HEK293 (cell line): Measurements from ENCODE around the gene RBM20.

Experiments used
- MZF1 ChIP-seq: fragments of 450-650 bp; formaldehyde crosslinking; IDR thresholded peaks from 2 replicates; pipeline ENCODE4 v1.5.1; 2017; ENCODE audit warnings: missing biosample characterization, missing genetic modification characterization, borderline replicate concordance
- YY1 ChIP-seq: fragments of 450-650 bp; formaldehyde crosslinking; IDR thresholded peaks from 2 replicates; pipeline ENCODE4 v1.5.1; 2018; ENCODE audit warnings: missing biosample characterization, missing genetic modification characterization
- ZNF274 ChIP-seq, 2 experiments: fragments of 200-500 bp in 1 of 2; fragments of 450-650 bp in 1 of 2; sonication (Bioruptor generic) in 1 of 2; formaldehyde crosslinking in 1 of 2; IDR thresholded peaks; 2 replicates each; pipeline versions ENCODE4 v1.5.1 to v1.6.1; 2014 to 2016; ENCODE audit warnings: borderline replicate concordance in 1 of 2, inconsistent platforms in 1 of 2, low read length in 1 of 2, missing biosample characterization in 1 of 2, missing genetic modification characterization in 1 of 2
- ZNF302 ChIP-seq: fragments of 450-650 bp; formaldehyde crosslinking; IDR thresholded peaks from 2 replicates; pipeline ENCODE4 v1.5.1; 2016; ENCODE audit warnings: missing biosample characterization, missing genetic modification characterization, low read depth
- ZNF501 ChIP-seq: fragments of 450-650 bp; formaldehyde crosslinking; IDR thresholded peaks from 2 replicates; pipeline ENCODE4 v1.5.1; 2016; ENCODE audit warnings: missing biosample characterization, missing genetic modification characterization
- ZNF596 ChIP-seq: fragments of 450-650 bp; IDR thresholded peaks from 2 replicates; pipeline ENCODE4 v1.5.0; 2018; ENCODE audit warnings: missing biosample characterization, mild to moderate bottlenecking, missing genetic modification characterization, moderate library complexity
- ZNF623 ChIP-seq: fragments of 450-650 bp; formaldehyde crosslinking; IDR thresholded peaks from 2 replicates; pipeline ENCODE4 v1.5.1; 2016; ENCODE audit warnings: missing biosample characterization, missing genetic modification characterization
- ZNF629 ChIP-seq: fragments of 450-650 bp; formaldehyde crosslinking; IDR thresholded peaks from 2 replicates; pipeline ENCODE4 v1.5.1; 2017; ENCODE audit warnings: missing biosample characterization, missing genetic modification characterization
- ZNF747 ChIP-seq: fragments of 450-650 bp; formaldehyde crosslinking; IDR thresholded peaks from 2 replicates; pipeline ENCODE4 v1.5.1; 2016; ENCODE audit warnings: missing biosample characterization, missing genetic modification characterization
- TF ChIP-seq, protein P1 (sequence below): fragments of 450-650 bp; formaldehyde crosslinking; IDR thresholded peaks from 2 replicates; pipeline ENCODE4 v1.5.1; 2016; ENCODE audit warnings: missing biosample characterization, missing genetic modification characterization
- TF ChIP-seq, protein P2 (sequence below): fragments of 450-650 bp; formaldehyde crosslinking; IDR thresholded peaks from 2 replicates; pipeline ENCODE4 v1.5.1; 2016; ENCODE audit warnings: missing biosample characterization, missing genetic modification characterization
- TF ChIP-seq, protein P3 (sequence below): fragments of 450-650 bp; formaldehyde crosslinking; conservative IDR thresholded peaks from 2 replicates; pipeline ENCODE4 v1.5.1; 2016; ENCODE audit warnings: low read depth, missing biosample characterization, missing genetic modification characterization
- TF ChIP-seq, protein P4 (sequence below): fragments of 450-650 bp; formaldehyde crosslinking; IDR thresholded peaks from 2 replicates; pipeline ENCODE4 v1.5.1; 2016; ENCODE audit warnings: missing biosample characterization, missing genetic modification characterization
- TF ChIP-seq, protein P5 (sequence below): fragments of 450-650 bp; formaldehyde crosslinking; IDR thresholded peaks from 2 replicates; pipeline ENCODE4 v1.5.1; 2017; ENCODE audit warnings: missing biosample characterization, mild to moderate bottlenecking, missing genetic modification characterization, moderate library complexity

DNA sequence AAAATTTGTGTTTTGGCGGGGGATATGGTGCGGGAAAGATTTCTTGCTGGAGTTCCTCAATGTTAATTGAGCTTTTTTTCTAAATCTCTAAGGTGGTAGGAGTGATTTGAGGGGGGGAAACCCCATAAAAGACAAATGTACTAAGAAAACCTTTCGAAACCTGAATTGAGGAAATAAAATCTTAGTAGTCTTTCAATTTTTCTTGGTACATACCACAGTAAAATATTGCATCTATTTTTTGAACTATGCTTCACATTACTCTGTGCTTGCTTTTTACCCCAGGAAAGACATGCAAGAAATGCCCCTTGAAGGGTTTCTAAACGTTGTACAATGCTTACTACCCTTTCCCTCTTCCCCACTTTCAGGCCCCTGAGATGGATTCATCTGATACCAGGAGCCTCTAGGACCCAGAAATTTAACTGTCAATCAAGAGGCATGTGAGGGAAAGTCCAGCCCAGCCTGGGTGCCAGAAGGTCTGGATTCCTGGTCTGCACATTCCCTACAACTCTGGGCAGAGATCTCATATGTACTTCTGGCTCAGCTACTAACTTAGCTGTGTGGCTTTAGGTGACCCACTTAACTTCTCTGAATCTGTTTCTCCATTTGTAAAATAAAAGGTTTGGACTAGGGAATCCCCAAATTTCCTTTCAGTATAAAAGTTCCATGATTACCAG lies 221.8 kb downstream of the RBM20 start:
- no peak for TF ChIP-seq ZNF274 (IDR thresholded peaks at IDR 0.05; ENCODE audit: low read length)
- TF ChIP-seq ZNF274 (tag by site-specific recombination; IDR thresholded peaks at IDR 0.05; ENCODE audit: borderline replicate concordance), result no peak
- TF ChIP-seq ZNF629, result no peak
- TF ChIP-seq, protein P1, sequence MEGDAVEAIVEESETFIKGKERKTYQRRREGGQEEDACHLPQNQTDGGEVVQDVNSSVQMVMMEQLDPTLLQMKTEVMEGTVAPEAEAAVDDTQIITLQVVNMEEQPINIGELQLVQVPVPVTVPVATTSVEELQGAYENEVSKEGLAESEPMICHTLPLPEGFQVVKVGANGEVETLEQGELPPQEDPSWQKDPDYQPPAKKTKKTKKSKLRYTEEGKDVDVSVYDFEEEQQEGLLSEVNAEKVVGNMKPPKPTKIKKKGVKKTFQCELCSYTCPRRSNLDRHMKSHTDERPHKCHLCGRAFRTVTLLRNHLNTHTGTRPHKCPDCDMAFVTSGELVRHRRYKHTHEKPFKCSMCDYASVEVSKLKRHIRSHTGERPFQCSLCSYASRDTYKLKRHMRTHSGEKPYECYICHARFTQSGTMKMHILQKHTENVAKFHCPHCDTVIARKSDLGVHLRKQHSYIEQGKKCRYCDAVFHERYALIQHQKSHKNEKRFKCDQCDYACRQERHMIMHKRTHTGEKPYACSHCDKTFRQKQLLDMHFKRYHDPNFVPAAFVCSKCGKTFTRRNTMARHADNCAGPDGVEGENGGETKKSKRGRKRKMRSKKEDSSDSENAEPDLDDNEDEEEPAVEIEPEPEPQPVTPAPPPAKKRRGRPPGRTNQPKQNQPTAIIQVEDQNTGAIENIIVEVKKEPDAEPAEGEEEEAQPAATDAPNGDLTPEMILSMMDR, result no peak
- TF ChIP-seq ZNF501 (tag by site-specific recombination), result no peak
- TF ChIP-seq, protein P2, sequence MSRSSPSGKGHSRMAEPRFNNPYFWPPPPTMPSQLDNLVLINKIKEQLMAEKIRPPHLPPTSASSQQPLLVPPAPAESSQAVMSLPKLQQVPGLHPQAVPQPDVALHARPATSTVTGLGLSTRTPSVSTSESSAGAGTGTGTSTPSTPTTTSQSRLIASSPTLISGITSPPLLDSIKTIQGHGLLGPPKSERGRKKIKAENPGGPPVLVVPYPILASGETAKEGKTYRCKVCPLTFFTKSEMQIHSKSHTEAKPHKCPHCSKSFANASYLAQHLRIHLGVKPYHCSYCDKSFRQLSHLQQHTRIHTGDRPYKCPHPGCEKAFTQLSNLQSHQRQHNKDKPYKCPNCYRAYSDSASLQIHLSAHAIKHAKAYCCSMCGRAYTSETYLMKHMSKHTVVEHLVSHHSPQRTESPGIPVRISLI (tag by site-specific recombination), result no peak
- TF ChIP-seq, protein P3, sequence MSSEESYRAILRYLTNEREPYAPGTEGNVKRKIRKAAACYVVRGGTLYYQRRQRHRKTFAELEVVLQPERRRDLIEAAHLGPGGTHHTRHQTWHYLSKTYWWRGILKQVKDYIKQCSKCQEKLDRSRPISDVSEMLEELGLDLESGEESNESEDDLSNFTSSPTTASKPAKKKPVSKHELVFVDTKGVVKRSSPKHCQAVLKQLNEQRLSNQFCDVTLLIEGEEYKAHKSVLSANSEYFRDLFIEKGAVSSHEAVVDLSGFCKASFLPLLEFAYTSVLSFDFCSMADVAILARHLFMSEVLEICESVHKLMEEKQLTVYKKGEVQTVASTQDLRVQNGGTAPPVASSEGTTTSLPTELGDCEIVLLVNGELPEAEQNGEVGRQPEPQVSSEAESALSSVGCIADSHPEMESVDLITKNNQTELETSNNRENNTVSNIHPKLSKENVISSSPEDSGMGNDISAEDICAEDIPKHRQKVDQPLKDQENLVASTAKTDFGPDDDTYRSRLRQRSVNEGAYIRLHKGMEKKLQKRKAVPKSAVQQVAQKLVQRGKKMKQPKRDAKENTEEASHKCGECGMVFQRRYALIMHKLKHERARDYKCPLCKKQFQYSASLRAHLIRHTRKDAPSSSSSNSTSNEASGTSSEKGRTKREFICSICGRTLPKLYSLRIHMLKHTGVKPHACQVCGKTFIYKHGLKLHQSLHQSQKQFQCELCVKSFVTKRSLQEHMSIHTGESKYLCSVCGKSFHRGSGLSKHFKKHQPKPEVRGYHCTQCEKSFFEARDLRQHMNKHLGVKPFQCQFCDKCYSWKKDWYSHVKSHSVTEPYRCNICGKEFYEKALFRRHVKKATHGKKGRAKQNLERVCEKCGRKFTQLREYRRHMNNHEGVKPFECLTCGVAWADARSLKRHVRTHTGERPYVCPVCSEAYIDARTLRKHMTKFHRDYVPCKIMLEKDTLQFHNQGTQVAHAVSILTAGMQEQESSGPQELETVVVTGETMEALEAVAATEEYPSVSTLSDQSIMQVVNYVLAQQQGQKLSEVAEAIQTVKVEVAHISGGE (tag by site-specific recombination), result no peak
- no peak for TF ChIP-seq ZNF302 (tag by site-specific recombination)
- no peak for TF ChIP-seq YY1 (tag by site-specific recombination)
- no peak for TF ChIP-seq ZNF596 (tag by site-specific recombination)
- no peak for TF ChIP-seq ZNF747 (tag by site-specific recombination)
- TF ChIP-seq, protein P4, sequence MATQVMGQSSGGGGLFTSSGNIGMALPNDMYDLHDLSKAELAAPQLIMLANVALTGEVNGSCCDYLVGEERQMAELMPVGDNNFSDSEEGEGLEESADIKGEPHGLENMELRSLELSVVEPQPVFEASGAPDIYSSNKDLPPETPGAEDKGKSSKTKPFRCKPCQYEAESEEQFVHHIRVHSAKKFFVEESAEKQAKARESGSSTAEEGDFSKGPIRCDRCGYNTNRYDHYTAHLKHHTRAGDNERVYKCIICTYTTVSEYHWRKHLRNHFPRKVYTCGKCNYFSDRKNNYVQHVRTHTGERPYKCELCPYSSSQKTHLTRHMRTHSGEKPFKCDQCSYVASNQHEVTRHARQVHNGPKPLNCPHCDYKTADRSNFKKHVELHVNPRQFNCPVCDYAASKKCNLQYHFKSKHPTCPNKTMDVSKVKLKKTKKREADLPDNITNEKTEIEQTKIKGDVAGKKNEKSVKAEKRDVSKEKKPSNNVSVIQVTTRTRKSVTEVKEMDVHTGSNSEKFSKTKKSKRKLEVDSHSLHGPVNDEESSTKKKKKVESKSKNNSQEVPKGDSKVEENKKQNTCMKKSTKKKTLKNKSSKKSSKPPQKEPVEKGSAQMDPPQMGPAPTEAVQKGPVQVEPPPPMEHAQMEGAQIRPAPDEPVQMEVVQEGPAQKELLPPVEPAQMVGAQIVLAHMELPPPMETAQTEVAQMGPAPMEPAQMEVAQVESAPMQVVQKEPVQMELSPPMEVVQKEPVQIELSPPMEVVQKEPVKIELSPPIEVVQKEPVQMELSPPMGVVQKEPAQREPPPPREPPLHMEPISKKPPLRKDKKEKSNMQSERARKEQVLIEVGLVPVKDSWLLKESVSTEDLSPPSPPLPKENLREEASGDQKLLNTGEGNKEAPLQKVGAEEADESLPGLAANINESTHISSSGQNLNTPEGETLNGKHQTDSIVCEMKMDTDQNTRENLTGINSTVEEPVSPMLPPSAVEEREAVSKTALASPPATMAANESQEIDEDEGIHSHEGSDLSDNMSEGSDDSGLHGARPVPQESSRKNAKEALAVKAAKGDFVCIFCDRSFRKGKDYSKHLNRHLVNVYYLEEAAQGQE, result no peak
- TF ChIP-seq ZNF623 (tag by site-specific recombination), result no peak
- no peak for TF ChIP-seq MZF1 (tag by site-specific recombination)
- TF ChIP-seq, protein P5, sequence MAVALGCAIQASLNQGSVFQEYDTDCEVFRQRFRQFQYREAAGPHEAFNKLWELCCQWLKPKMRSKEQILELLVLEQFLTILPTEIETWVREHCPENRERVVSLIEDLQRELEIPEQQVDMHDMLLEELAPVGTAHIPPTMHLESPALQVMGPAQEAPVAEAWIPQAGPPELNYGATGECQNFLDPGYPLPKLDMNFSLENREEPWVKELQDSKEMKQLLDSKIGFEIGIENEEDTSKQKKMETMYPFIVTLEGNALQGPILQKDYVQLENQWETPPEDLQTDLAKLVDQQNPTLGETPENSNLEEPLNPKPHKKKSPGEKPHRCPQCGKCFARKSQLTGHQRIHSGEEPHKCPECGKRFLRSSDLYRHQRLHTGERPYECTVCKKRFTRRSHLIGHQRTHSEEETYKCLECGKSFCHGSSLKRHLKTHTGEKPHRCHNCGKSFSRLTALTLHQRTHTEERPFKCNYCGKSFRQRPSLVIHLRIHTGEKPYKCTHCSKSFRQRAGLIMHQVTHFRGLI (tag by site-specific recombination), result no peak
